IPS DF 6.9 (cell line): ENCODE data around the gene SCN4A.

Experiments
- DNase-seq: peaks from one replicate; pipeline ENCODE4 v3.0.0-alpha.2; 2013; ENCODE audit warnings: low read depth, low spot score
- H3K27ac ChIP-seq: one replicate; pipeline ENCODE4 v1.5.1; 2013; ENCODE audit warnings: low read length, control low read depth
- H3K27me3 ChIP-seq: 2 replicates; pipeline ENCODE4 v1.6.1; 2013; ENCODE audit warnings: mild to moderate bottlenecking, low read length; ENCODE audit not compliant: control insufficient read depth, insufficient read depth
- H3K36me3 ChIP-seq: 2 replicates; pipeline ENCODE4 v1.6.1; 2013; ENCODE audit warnings: low read length; ENCODE audit not compliant: control insufficient read depth, insufficient read depth
- H3K4me1 ChIP-seq: 2 replicates; pipeline ENCODE4 v1.6.1; 2013; ENCODE audit warnings: low read length; ENCODE audit not compliant: control insufficient read depth, insufficient read depth
- H3K4me3 ChIP-seq: 2 replicates; pipeline ENCODE4 v1.5.1; 2013; ENCODE audit warnings: mild to moderate bottlenecking, low read length
- H3K9me3 ChIP-seq: 2 replicates; pipeline ENCODE4 v1.6.1; 2013; ENCODE audit warnings: low read length, inconsistent platforms; ENCODE audit not compliant: control insufficient read depth, insufficient read depth
- WGBS: extraction: QIAGEN DNeasy Blood & Tissue Kit; methylation state at CpG from one replicate; pipeline ENCODE4 v1.1.7; 2013; ENCODE audit warnings: mixed read lengths, missing lambda C conversion rate; ENCODE audit not compliant: insufficient read length, insufficient coverage; 5-methylcytosine and 5-hydroxymethylcytosine counted together

SCN4A gene

DNA sequence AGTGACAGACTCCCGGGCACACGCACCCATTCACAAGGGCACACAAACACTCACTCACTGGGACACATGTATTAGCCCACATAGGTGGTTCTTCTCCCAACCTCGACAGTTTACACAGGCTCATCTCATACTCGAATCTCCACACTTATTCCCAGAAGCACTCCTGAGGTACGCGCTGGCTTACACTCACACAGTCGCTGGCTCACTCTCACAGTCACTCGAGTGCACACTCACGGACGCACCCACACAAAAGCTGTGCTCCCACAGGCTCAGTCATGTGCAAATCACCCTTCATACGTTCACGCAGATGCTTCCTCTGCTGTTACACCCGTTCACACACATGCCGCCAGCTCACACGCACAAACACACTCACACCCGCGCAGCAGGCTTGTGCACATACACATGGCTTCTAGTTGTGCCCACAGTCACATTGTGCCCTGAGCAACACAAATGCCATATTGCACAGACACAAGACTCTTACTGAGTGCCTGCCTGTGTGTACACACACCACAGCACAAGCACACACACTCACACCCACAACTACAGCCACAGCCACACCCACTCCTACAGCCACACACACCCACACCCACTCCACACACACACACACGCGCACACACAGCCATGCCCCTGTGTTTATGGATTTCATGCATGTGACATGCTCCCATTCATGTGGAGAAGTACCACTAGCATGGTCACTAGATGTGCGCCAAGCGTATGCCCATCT, 17.1 kb upstream of the SCN4A start:
- H3K36me3 ChIP-seq = no peaks in the 10 kb centered on the region
- no peaks in the 10 kb centered on the region for H3K27me3 ChIP-seq
- no peak for DNase-seq
- no CpG with 5 or more reads among the region's 21 CpGs for WGBS
- peaks cover 1% of the 10 kb centered on the region; the same call in 1 of the 2 replicates for H3K4me1 ChIP-seq
- H3K9me3 ChIP-seq = no peaks in the 10 kb centered on the region
- no peak overlapping the region for H3K27ac ChIP-seq
- no peak overlapping the region for H3K4me3 ChIP-seq

DNA sequence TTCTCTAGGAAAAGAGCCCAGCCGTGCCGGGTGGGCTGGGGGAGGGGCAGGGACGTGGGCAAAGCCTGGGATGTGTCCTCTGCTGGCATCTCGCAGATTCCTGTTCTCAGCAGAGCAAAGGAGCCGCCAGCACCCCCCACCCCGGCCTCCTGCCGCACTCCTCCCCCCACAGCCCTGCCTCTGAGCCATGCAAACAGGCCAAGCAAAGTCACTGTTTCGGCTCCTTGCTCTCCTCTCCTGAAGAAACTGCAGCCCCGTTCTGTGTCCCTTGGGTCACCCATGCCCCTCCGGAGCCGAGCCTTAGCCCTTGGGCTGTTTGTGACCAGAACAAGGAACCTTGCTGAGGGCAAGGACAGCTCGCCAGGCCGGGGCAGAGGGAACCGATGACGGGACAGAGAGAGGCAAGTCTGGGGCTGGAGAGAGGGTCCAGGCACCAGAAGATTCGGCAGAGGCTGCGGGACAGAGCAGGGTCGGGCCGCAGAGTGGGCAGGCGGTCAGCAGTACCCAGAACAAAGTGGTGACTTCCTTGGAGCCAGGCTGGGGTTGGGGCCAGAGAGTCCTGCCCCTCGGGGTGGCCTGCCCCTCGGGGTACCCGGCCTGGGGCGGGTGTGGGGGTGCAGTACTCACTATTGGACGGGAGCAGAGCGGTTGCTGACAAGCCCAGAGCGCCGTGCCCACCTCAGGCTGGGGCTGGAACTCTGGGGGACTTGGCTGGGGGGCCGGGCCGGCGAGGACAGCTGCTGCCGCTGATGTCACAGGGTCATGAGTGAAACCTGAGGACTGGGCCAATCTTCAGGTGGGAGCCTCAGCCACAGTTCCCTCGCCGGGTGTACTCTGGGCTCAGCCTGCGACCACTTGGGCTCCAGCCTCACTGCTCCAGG, 16.3 kb upstream of the SCN4A start:
- no CpG with 5 or more reads among the region's 35 CpGs for WGBS
- no peak for DNase-seq
- H3K27ac ChIP-seq = no peak overlapping the region
- no peak overlapping the region for H3K4me3 ChIP-seq
- H3K4me1 ChIP-seq = peaks cover 1% of the 10 kb centered on the region; the same call in 1 of the 2 replicates
- H3K9me3 ChIP-seq = no peaks in the 10 kb centered on the region
- no peaks in the 10 kb centered on the region for H3K27me3 ChIP-seq
- H3K36me3 ChIP-seq = no peaks in the 10 kb centered on the region

DNA sequence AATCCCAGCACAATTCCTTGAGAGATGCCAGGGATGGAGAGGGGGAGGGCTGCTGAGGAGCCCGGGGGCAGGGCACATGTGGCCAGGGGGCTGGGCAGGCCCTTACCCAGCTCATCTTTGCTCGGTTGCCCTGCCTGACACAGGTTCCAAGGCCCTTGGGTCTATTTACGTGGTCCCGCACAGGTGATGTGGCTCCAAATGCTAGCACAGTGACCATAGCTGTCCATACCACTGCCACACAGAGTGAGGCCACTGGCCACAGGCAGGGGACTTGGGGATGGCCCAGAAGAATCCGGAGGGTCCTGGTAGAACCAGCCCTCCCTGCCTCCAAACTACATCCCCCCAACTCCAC, 15.4 kb upstream of the SCN4A start:
- no peak for DNase-seq
- no peaks in the 10 kb centered on the region for H3K27me3 ChIP-seq
- no peak overlapping the region for H3K27ac ChIP-seq
- no CpG with 5 or more reads among the region's 5 CpGs for WGBS
- H3K4me1 ChIP-seq = peaks cover 1% of the 10 kb centered on the region; the same call in 1 of the 2 replicates
- H3K36me3 ChIP-seq = no peaks in the 10 kb centered on the region
- H3K9me3 ChIP-seq = no peaks in the 10 kb centered on the region
- H3K4me3 ChIP-seq = no peak overlapping the region

DNA sequence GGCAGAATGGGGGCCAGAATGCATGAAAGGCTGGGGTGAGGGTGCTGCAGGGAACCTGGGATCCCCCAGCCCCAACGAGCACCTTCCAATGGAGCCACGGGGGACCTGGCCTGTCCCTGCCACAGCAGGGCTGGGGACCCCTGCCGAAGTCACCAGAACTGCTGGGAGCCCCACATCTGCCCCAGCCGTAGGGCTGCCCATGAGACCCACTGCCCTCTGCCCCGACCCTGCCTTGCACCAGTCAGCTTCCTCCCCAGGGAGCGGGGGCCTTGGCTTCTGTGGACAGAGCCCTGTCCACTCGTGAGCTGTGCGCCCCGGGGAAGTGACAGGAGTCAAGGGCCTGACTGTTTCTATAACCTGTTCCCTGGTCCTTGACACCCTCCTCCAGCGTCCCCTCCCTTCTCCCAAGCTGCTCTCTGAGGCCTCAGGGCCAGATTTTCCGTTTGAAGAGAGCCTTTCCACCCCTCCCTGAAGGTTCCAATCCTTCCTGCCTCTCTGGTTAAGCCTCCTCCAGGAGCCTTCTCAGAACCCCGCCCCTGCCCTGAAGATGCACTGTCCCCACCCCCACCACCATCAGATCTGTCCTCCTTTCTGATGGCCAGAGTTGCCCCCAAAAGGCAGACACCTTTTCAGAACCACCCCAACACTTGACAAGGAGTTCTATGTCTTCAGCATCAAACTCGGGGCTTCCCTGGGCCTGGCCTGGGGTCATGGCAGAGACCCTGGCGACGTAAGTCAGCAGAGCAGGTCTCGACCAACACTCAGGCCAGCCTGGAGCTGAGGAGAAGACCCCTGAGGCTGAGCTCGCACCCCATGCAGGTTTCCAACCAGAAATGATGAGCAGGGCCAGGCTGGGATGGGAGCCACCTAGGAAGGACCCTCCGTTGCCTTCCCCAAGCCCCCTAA, 14.8 kb upstream of the SCN4A start:
- no peak overlapping the region for H3K4me3 ChIP-seq
- no CpG with 5 or more reads among the region's 18 CpGs for WGBS
- no peaks in the 10 kb centered on the region for H3K36me3 ChIP-seq
- H3K9me3 ChIP-seq = no peaks in the 10 kb centered on the region
- no peaks in the 10 kb centered on the region for H3K27me3 ChIP-seq
- H3K27ac ChIP-seq = no peak overlapping the region
- peaks cover 1% of the 10 kb centered on the region; the same call in 1 of the 2 replicates for H3K4me1 ChIP-seq
- DNase-seq = no peak

DNA sequence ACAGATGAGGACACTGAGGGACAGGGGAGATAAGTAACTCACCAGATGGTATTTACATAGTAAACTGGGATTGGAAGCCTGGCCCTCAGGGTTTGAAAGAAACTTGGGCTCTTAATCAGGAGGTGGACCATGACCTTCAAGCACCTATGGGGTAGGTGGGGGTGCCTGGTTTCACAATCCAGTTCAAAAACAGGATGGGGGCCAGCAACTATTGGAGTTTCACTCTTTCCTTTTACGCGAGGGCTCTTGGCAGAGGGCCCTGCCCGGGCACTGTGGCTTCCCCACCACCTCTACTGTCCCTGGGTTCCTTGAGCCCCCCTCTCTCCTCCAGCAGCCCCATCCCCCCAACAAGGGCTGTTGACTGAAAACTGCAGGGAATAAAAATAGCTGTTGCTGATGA, 14.1 kb upstream of the SCN4A start:
- H3K4me3 ChIP-seq = no peak overlapping the region
- no peaks in the 10 kb centered on the region for H3K9me3 ChIP-seq
- H3K27me3 ChIP-seq = no peaks in the 10 kb centered on the region
- H3K4me1 ChIP-seq = peaks cover 1% of the 10 kb centered on the region; the same call in 1 of the 2 replicates
- no peaks in the 10 kb centered on the region for H3K36me3 ChIP-seq
- no peak overlapping the region for H3K27ac ChIP-seq
- no CpG with 5 or more reads among the region's 3 CpGs for WGBS
- no peak for DNase-seq

DNA sequence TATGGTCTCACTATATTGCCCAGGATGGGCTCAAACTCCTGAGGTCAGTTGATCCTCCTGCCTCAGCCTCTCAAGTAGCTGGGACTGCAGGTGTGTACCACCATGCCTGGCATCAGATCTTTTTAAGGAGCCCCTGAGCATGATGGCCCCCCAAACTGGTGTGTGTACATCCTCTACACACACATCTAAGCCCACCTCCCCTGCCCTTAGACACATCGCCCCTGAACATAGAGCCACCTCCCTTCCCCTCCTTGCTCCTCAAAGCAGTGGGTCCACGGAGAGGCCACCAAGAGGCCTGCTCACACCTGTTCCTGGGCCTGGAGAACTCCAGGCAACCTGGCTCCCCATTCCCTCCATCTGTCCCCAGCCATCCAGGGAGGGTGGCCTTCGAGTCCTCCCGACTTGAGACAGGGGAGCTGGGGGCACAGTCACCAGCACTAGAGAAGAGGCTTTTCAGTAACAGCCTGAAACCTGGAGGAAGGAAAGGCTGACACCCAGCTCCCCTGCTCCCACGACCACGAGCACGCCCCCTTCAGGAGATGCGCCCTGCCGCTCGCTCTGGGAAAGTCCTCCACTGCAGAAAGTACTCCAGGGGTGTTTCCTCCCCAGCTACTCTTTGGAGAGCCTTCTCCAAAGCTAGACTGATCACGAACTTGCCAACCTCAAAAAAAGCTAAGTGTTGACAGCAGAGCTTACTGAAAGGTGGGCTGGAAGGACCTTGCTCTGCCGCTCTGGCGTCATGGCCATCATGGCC, 12.8 kb upstream of the SCN4A start:
- Histone ChIP-seq H3K9me3 (no peaks in the 10 kb centered on the region), H3K4me3 (no peak overlapping the region), H3K4me1 (peaks cover 1% of the 10 kb centered on the region; the same call in 1 of the 2 replicates), H3K27me3 (no peaks in the 10 kb centered on the region), H3K27ac (no peak overlapping the region), H3K36me3 (no peaks in the 10 kb centered on the region)
- DNase-seq = no peak
- no CpG with 5 or more reads among the region's 13 CpGs for WGBS

DNA sequence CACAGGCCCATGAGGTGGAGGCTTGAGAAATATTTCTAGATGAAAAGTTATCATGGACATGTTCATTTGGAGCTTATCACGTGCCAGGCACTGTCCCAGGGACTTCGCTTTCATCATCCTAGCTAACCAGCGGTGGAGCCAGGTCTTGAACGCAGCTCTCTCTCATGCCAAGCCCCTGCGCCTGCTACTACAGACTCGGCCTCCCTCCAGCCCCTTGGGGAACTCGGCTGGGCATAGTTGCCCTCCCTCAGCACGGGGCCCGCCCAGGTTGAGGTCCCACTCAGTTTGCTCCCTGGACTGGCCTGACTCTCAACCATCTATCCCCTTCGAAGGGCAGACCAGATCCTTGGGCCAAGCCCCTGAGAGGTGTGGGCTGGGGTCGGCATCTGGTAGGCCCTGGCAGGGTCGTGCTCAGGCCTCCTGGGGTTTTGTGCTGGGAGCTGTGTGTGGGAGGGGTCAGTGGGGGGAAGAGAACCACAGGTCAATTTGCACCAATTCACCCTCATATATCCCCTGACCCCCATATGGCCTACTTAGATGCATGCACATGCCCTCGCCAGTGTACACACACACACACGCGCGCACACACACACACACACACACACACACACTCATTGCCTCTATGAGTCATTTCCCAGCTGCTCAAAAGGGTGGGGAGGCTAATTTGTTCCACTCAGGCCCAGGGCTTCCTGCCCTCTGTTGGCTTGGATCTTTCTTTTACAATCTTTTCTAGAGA, 12.1 kb upstream of the SCN4A start:
- Histone ChIP-seq H3K9me3 (no peaks in the 10 kb centered on the region), H3K27me3 (no peaks in the 10 kb centered on the region), H3K4me3 (no peak overlapping the region), H3K4me1 (peaks cover 1% of the 10 kb centered on the region; the same call in 1 of the 2 replicates), H3K36me3 (no peaks in the 10 kb centered on the region), H3K27ac (no peak overlapping the region)
- no CpG with 5 or more reads among the region's 16 CpGs for WGBS
- DNase-seq = no peak

DNA sequence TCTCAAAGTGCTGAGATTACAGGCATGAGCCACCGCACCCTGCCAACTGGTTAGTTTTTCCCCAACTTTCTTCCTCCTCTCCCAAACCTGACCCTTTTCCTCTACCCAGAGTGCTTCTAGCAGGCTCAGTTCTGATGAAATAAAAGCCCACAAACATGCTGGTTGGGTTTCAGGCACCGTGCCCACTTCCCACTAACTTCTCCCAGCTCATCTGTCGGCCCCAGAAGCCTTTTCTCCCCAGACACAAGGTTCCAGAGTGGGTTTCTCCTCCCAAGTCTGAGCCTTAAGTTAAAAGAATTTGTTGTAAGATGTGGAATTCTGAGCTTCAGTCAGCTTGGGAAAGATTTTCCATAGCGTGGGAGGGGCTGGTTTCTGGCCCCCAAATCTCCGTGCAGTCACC, 11.5 kb upstream of the SCN4A start:
- DNase-seq = no peak
- no peaks in the 10 kb centered on the region for H3K36me3 ChIP-seq
- no peak overlapping the region for H3K4me3 ChIP-seq
- no peaks in the 10 kb centered on the region for H3K27me3 ChIP-seq
- no peaks in the 10 kb centered on the region for H3K9me3 ChIP-seq
- H3K27ac ChIP-seq = no peak overlapping the region
- WGBS = no CpG with 5 or more reads among the region's 5 CpGs
- H3K4me1 ChIP-seq = peaks cover 1% of the 10 kb centered on the region; the same call in 1 of the 2 replicates

DNA sequence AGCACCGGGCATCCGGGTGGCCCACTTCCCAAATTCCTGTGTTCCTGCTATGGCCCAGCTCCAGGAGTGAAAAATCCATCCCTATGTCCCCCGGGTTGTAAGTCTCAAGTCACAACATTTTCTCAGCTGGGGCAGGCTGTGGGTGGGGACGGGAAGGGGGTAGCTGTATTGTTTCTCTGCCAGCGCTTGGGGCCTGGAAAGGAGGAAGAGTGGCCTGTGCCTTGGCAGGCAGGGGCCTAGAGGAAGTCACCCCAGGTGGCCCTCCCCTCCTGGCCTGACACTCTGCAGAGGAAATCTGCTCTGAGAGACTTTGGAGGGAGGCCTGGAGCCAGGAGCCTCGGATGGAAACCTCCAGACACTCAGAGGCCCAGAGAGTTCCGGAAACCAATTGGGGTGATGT, 10.6 kb upstream of the SCN4A start:
- Histone ChIP-seq H3K27me3 (no peaks in the 10 kb centered on the region), H3K36me3 (no peaks in the 10 kb centered on the region), H3K4me1 (0 out of 2 replicates have a peak, but pooled peaks cover 1% of the 10 kb centered on the region), H3K4me3 (no peak overlapping the region), H3K9me3 (no peaks in the 10 kb centered on the region), H3K27ac (no peak overlapping the region)
- DNase-seq = no peak
- no CpG with 5 or more reads among the region's 7 CpGs for WGBS
